GM12864 (cell line): Measurements from ENCODE around the gene NR2F2.
A peak's percentile ranks its signal among the peaks of the same experiment; 100 is the strongest.

ENCODE experiments used
- DNase-seq: peaks from one replicate; pipeline ENCODE4 v3.0.0-alpha.2; 2011; ENCODE audit warnings: low read depth
- H3K4me3 ChIP-seq: 2 replicates; pipeline ENCODE4 v1.5.1; 2011; ENCODE audit warnings: mild to moderate bottlenecking, low read depth, low read length, control low read depth
- CTCF ChIP-seq: IDR thresholded peaks from 2 replicates; pipeline ENCODE4 v1.5.1; 2011; ENCODE audit warnings: low read depth, mild to moderate bottlenecking, moderate library complexity, low read length, control low read depth, inconsistent platforms; ENCODE audit errors: missing control alignments

The NR2F2 gene

GRCh38 chr15:96344060-96344705 is 13.7 kb downstream of the NR2F2 start:
- TF ChIP-seq CTCF: no peak
- no peak for DNase-seq
- no peak overlapping the region for H3K4me3 ChIP-seq

GRCh38 chr15:96344706-96345559 is 14.4 kb downstream of the NR2F2 start:
- no peak overlapping the region for H3K4me3 ChIP-seq
- TF ChIP-seq CTCF: no peak

GRCh38 chr15:96345560-96346399 is 15.3 kb downstream of the NR2F2 start:
- H3K4me3 ChIP-seq: no peak overlapping the region
- no peak for DNase-seq
- TF ChIP-seq CTCF: peak; percentile 16

More at GRCh38 chr15:96344706-96345559, 14.4 kb downstream of the NR2F2 start:
- no peak for DNase-seq

- DNase-seq: no peak
- H3K4me3 ChIP-seq: no peak overlapping the region
- TF ChIP-seq CTCF: no peak
Observed at GRCh38 chr15:96346409-96346970, 16.0 kb downstream of the NR2F2 start.

- DNase-seq: no peak
- no peak for TF ChIP-seq CTCF
- no peak overlapping the region for H3K4me3 ChIP-seq
Observed at GRCh38 chr15:96347181-96348111, 16.9 kb downstream of the NR2F2 start.
